Natural killer cell (primary cell): ENCODE measurements around the gene IGFBPL1. TPM values are rescaled to one million over a fixed set of nuclear protein-coding genes. Genes with fewer than 3 reads are reported as not detected.
A peak's percentile ranks its signal among the peaks of the same experiment; 100 is the strongest.

Experiments
- ATAC-seq, 3 donors: fragments of 150-1000 bp in 2 of 3; fragments of 200-7000 bp in 1 of 3; cut with Tn5 transposase; 1 replicate in 1 of 3; 2 replicates in 2 of 3; pipeline ENCODE4 v1.10.0; 2021; ENCODE audit warnings: mild to moderate bottlenecking in 2 of 3, moderate library complexity in 2 of 3
- DNase-seq, 2 donors: peaks; one replicate each; pipeline versions ENCODE4 v3.0.0 to v3.0.0-alpha.2; 2013 to 2021; ENCODE audit warnings: mixed read lengths in 1 of 2
- H3K27ac ChIP-seq: one replicate; pipeline ENCODE4 v1.5.1; 2013; ENCODE audit warnings: mild to moderate bottlenecking, low read length
- H3K27me3 ChIP-seq: one replicate; pipeline ENCODE4 v1.6.1; 2013; ENCODE audit warnings: low read length; ENCODE audit not compliant: control insufficient read depth, insufficient read depth
- H3K36me3 ChIP-seq: one replicate; pipeline ENCODE4 v1.6.1; 2013; ENCODE audit warnings: low read length; ENCODE audit not compliant: control insufficient read depth, insufficient read depth
- H3K4me1 ChIP-seq: one replicate; pipeline ENCODE4 v1.6.1; 2013; ENCODE audit warnings: low read length; ENCODE audit not compliant: control insufficient read depth, insufficient read depth
- H3K4me3 ChIP-seq: one replicate; pipeline ENCODE4 v1.5.1; 2013; ENCODE audit warnings: low read length
- H3K9me3 ChIP-seq: one replicate; pipeline ENCODE4 v1.6.1; 2013; ENCODE audit warnings: low read length; ENCODE audit not compliant: control insufficient read depth, insufficient read depth
- H3K27ac Mint-ChIP-seq, 2 donors: one replicate each; pipeline ENCODE4 v1.8.0; 2022; ENCODE audit warnings: mild to moderate bottlenecking in 2 of 2, mixed read lengths in 2 of 2, moderate library complexity in 1 of 2
- H3K27me3 Mint-ChIP-seq, 2 donors: one replicate each; pipeline ENCODE4 v1.8.0; 2022; ENCODE audit warnings: low read depth in 2 of 2, mixed read lengths in 2 of 2
- H3K36me3 Mint-ChIP-seq: one replicate; pipeline ENCODE4 v1.8.0; 2022; ENCODE audit warnings: mixed read lengths
- H3K4me1 Mint-ChIP-seq, 2 donors: one replicate each; pipeline ENCODE4 v1.8.0; 2022; ENCODE audit warnings: mixed read lengths in 2 of 2
- H3K4me3 Mint-ChIP-seq: one replicate; pipeline ENCODE4 v1.8.0; 2022; ENCODE audit warnings: mild to moderate bottlenecking, moderate library complexity, mixed read lengths
- H3K9me3 Mint-ChIP-seq, 2 donors: one replicate each; pipeline ENCODE4 v1.8.0; 2022; ENCODE audit warnings: mixed read lengths in 2 of 2
- WGBS: methylation state at CpG from one replicate; pipeline ENCODE4 v1.1.7; 2013; ENCODE audit warnings: missing lambda C conversion rate; ENCODE audit not compliant: insufficient coverage; 5-methylcytosine and 5-hydroxymethylcytosine counted together
- intact Hi-C: fragments of 100-400 bp; cut with micrococcal nuclease; formaldehyde crosslinking; loops from one replicate; pipeline ENCODE4 v1.14.2; 2022
- total RNA-seq, 4 donors: library from RNA; stranded (reverse); fragments of 120-200 nt in 1 of 4; gene quantifications; one replicate each; pipeline versions ENCODE4 v1.2.3 to v1.2.4, GENCODE V29; 2013 to 2022
- TF ChIP-seq, protein P1 (sequence below): fragments of 200-600 bp; IDR thresholded peaks from one replicate; pipeline ENCODE4 v1.8.0; 2022; ENCODE audit warnings: antibody characterized with exemption

The IGFBPL1 gene
- total RNA-seq, 3 donors from 2014 or later (not counting 1 experiment from before 2014, with no cell fraction given) = not detected

DNA sequence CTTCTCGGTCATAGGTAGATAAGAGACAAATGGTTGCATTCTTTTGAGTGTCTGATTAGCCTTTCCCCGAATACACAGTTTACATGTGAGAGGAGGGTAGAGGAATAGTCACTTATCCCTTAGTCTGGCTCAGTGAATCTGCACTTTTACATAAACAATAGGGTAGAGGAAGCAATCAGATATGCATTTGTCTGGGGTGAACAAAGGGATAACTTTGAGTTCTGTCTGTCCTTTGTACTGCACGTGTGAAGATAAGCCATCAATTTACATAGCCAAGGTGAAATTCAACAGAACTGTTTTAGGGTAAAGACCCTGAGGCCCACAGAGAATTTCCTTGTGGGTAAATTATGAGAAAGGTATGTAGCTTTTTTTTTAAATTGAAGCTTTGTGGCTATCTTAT, 10.1 kb upstream of the IGFBPL1 start:
- H3K36me3 Mint-ChIP-seq = no peaks in the 10 kb centered on the region
- H3K27ac Mint-ChIP-seq = no peak overlapping the region
- intact Hi-C loops = no loop called here

DNA sequence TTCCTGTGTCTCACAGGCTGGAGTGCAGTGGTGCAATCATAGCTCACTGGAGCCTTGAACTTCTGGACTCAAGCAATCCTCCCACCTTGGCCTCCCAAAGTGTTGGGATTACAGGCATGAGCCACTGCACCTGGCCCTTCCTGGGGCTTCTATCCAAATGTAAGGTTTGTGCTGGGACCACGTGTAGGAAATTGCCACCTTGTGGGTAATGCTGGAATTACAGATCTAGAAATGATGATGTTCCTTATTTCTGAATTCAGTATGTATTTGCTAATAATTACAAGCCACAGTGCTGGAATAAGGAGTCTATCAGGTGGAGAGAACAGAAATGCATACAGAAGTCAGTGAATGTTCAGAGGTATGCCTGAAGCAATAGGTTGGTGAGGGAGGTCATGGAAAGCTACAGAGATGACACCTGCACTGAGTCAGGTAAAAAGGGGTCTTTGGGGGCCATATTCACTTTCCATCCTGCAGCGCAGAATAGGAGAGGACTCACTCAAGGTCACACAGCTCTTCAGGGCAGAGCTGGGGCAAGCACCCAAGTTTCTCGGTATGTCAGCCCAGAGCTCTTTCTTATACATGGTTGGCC, 8.8 kb upstream of the IGFBPL1 start:
- peak in 1 of 3 donors; percentile 34 for ATAC-seq
- Mint-ChIP-seq H3K36me3 (no peaks in the 10 kb centered on the region), H3K27ac (no peak overlapping the region), H3K4me1 (peaks cover 0 to 6% of the 10 kb centered on the region in 2 donors), H3K9me3 (no peaks in the 10 kb centered on the region), H3K4me3 (no peak overlapping the region), H3K27me3 (peaks cover 8 to 18% of the 10 kb centered on the region in 2 donors)
- Histone ChIP-seq H3K9me3 (no peaks in the 10 kb centered on the region), H3K4me1 (no peaks in the 10 kb centered on the region), H3K27me3 (no peaks in the 10 kb centered on the region), H3K27ac (no peak overlapping the region), H3K36me3 (no peaks in the 10 kb centered on the region), H3K4me3 (no peak overlapping the region)
- DNase-seq = peak in 1 of 2 donors; percentile 61
- TF ChIP-seq, protein P1, sequence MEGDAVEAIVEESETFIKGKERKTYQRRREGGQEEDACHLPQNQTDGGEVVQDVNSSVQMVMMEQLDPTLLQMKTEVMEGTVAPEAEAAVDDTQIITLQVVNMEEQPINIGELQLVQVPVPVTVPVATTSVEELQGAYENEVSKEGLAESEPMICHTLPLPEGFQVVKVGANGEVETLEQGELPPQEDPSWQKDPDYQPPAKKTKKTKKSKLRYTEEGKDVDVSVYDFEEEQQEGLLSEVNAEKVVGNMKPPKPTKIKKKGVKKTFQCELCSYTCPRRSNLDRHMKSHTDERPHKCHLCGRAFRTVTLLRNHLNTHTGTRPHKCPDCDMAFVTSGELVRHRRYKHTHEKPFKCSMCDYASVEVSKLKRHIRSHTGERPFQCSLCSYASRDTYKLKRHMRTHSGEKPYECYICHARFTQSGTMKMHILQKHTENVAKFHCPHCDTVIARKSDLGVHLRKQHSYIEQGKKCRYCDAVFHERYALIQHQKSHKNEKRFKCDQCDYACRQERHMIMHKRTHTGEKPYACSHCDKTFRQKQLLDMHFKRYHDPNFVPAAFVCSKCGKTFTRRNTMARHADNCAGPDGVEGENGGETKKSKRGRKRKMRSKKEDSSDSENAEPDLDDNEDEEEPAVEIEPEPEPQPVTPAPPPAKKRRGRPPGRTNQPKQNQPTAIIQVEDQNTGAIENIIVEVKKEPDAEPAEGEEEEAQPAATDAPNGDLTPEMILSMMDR = peak; percentile 71
- 35% methylated on average over 3 of the region's 3 CpGs for WGBS
- intact Hi-C loops = loop anchor here (1.0 kb wide), 2 partner anchors 12 to 520 kb away; no protein-coding TSS in a partner anchor

More for the DNA sequence above, 10.1 kb upstream of the IGFBPL1 start:
- no peak overlapping the region for H3K27ac ChIP-seq
- no peak overlapping the region for H3K4me3 ChIP-seq
- DNase-seq (no peak), ATAC-seq (no peak)
- Mint-ChIP-seq H3K4me1 (peaks cover 0 to 6% of the 10 kb centered on the region in 2 donors), H3K9me3 (no peaks in the 10 kb centered on the region), H3K27me3 (peaks cover 14 to 26% of the 10 kb centered on the region in 2 donors), H3K4me3 (no peak overlapping the region)
- H3K36me3 ChIP-seq = no peaks in the 10 kb centered on the region
- no peaks in the 10 kb centered on the region for H3K4me1 ChIP-seq
- WGBS = 75% methylated on average over 3 of the region's 3 CpGs
- TF ChIP-seq, protein P1 = no peak
- no peaks in the 10 kb centered on the region for H3K9me3 ChIP-seq
- no peaks in the 10 kb centered on the region for H3K27me3 ChIP-seq

DNA sequence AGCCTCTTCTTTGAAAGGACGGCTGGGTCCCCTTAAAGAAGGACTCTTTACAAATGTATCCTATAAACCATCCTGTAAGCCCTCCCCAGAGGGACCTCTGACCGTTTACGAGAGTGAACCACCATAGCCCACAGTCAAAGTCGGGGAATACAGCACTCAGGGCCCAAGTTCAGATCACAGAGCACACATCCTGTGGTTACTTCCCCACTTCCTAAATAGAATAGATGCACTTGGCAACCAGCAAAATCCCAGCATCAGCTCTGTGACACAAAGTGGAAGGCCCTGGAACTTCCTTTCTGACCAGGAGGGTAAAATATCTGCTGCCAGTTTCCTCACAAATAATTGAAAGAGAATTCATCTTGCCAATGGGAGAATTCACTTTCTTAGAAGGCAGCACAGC, 6.9 kb upstream of the IGFBPL1 start:
- Histone ChIP-seq H3K4me3 (no peak overlapping the region), H3K36me3 (no peaks in the 10 kb centered on the region), H3K27ac (no peak overlapping the region), H3K4me1 (no peaks in the 10 kb centered on the region), H3K27me3 (no peaks in the 10 kb centered on the region), H3K9me3 (no peaks in the 10 kb centered on the region)
- H3K4me3 Mint-ChIP-seq = no peak overlapping the region
- no peaks in the 10 kb centered on the region for H3K9me3 Mint-ChIP-seq
- WGBS = 5% methylated on average over 4 of the region's 4 CpGs
- DNase-seq = no peak
- H3K27ac Mint-ChIP-seq = no peak overlapping the region
- H3K27me3 Mint-ChIP-seq = peaks cover 14 to 25% of the 10 kb centered on the region in 2 donors
- no peaks in the 10 kb centered on the region for H3K36me3 Mint-ChIP-seq
- intact Hi-C loops = no loop called here
- TF ChIP-seq, protein P1 = no peak
- no peaks in the 10 kb centered on the region for H3K4me1 Mint-ChIP-seq
- ATAC-seq = no peak

DNA sequence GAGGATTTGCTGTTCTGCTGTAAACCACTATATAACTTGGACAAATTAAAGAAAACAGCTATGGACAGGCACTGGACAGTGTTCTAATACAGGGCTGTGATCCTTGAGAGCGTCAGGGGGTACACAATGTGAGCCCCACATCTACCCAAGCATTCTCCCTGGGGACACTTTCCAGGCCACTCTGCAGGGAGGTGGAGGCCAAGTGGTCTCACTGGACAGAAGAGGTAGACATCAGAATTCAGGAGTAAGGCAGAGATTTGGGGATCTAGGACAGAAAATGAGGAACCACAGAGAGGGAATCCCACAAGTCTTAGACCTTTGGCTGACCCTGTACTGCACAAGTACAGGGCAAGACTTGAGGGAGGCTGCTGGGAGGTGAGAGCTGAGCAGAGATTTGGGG, 3.8 kb upstream of the IGFBPL1 start:
- intact Hi-C loops = no loop called here

More for the DNA sequence above, 3.8 kb upstream of the IGFBPL1 start:
- Mint-ChIP-seq H3K27me3 (peaks cover 30 to 42% of the 10 kb centered on the region in 2 donors), H3K4me3 (no peak overlapping the region), H3K27ac (no peak overlapping the region), H3K9me3 (no peaks in the 10 kb centered on the region), H3K36me3 (no peaks in the 10 kb centered on the region), H3K4me1 (peaks cover 0 to 5% of the 10 kb centered on the region in 2 donors)
- TF ChIP-seq, protein P1 = no peak
- Histone ChIP-seq H3K9me3 (no peaks in the 10 kb centered on the region), H3K27me3 (peaks cover 16% of the 10 kb centered on the region), H3K27ac (no peak overlapping the region), H3K4me3 (no peak overlapping the region), H3K36me3 (no peaks in the 10 kb centered on the region), H3K4me1 (no peaks in the 10 kb centered on the region)
- no peak for DNase-seq
- WGBS = 82% methylated on average over 1 of the region's 1 CpG
- ATAC-seq = no peak
